Calu3 (cell line): ENCODE measurements around the gene ZNF367. TPM values are rescaled to one million over a fixed set of nuclear protein-coding genes. Genes with fewer than 3 reads are reported as not detected.

Source experiments
- BruUV-seq: library from RNA; stranded (reverse); fragments of 400-500 nt; replicated peaks from 2 replicates; lab custom pipeline; 2021; lab: Mats Ljungman, UMichigan
- CTCF ChIA-PET: fragments of 300-600 bp; sonication (Branson Sonifier 250); formaldehyde crosslinking; loops from one replicate; lab custom pipeline; 2022; ENCODE audit warnings: antibody characterized with exemption; lab: Charles Lee
- DNase-seq: peaks from one replicate; pipeline ENCODE4 v3.0.0; 2022
- H3K27ac Mint-ChIP-seq: one replicate; pipeline ENCODE4 v1.8.0; 2022; ENCODE audit warnings: mixed read lengths; ENCODE audit not compliant: unreplicated experiment
- H3K27me3 Mint-ChIP-seq: one replicate; pipeline ENCODE4 v1.8.0; 2022; ENCODE audit warnings: mixed read lengths; ENCODE audit not compliant: unreplicated experiment
- H3K36me3 Mint-ChIP-seq: one replicate; pipeline ENCODE4 v1.8.0; 2022; ENCODE audit warnings: mild to moderate bottlenecking, moderate library complexity, mixed read lengths; ENCODE audit not compliant: insufficient read depth, unreplicated experiment
- H3K4me1 Mint-ChIP-seq: one replicate; pipeline ENCODE4 v1.8.0; 2022; ENCODE audit warnings: mild to moderate bottlenecking, low read depth, mixed read lengths; ENCODE audit not compliant: unreplicated experiment
- H3K4me3 Mint-ChIP-seq: one replicate; pipeline ENCODE4 v1.8.0; 2022; ENCODE audit warnings: mild to moderate bottlenecking, low read depth, moderate library complexity, mixed read lengths; ENCODE audit not compliant: unreplicated experiment
- H3K9me3 Mint-ChIP-seq: one replicate; pipeline ENCODE4 v1.8.0; 2022; ENCODE audit warnings: low read depth, mixed read lengths; ENCODE audit not compliant: unreplicated experiment
- CTCF ChIP-seq: fragments of 200-600 bp; IDR thresholded peaks from one replicate; pipeline ENCODE4 v1.8.0; 2022; ENCODE audit warnings: antibody characterized with exemption; ENCODE audit not compliant: unreplicated experiment
- intact Hi-C: fragments of 100-400 bp; cut with micrococcal nuclease; formaldehyde crosslinking; loops from one replicate; pipeline ENCODE4 v1.10.0; 2022; ENCODE audit not compliant: unreplicated experiment
- total RNA-seq: library from RNA; stranded (reverse); gene quantifications from 2 replicates; pipeline ENCODE4 v1.2.3, GENCODE V29; 2022

The ZNF367 gene
- total RNA-seq, 1 experiment from 2014 or later = 9.6 TPM

GRCh38 chr9:96398582-96399324 lies 19.4 kb downstream of the ZNF367 start:
- Mint-ChIP-seq H3K9me3 (no peaks in the 10 kb centered on the region), H3K4me3 (no peak overlapping the region), H3K4me1 (peaks cover 11% of the 10 kb centered on the region), H3K27ac (no peak overlapping the region), H3K27me3 (no peaks in the 10 kb centered on the region), H3K36me3 (no peaks in the 10 kb centered on the region)
- no peak for DNase-seq
- TF ChIP-seq CTCF = no peak
- BruUV-seq = no TSS peak
- CTCF ChIA-PET = no interaction called here
- intact Hi-C loops = no loop called here

- Mint-ChIP-seq H3K27me3 (no peaks in the 10 kb centered on the region), H3K4me3 (no peak overlapping the region), H3K9me3 (no peaks in the 10 kb centered on the region), H3K27ac (no peak overlapping the region), H3K4me1 (peaks cover 11% of the 10 kb centered on the region), H3K36me3 (peaks cover 3% of the 10 kb centered on the region)
- BruUV-seq = no TSS peak
- no peak for TF ChIP-seq CTCF
- DNase-seq = no peak
- CTCF ChIA-PET = no interaction called here
- intact Hi-C loops = no loop called here
Observed at GRCh38 chr9:96395964-96396363, 22.2 kb downstream of the ZNF367 start.

DNA sequence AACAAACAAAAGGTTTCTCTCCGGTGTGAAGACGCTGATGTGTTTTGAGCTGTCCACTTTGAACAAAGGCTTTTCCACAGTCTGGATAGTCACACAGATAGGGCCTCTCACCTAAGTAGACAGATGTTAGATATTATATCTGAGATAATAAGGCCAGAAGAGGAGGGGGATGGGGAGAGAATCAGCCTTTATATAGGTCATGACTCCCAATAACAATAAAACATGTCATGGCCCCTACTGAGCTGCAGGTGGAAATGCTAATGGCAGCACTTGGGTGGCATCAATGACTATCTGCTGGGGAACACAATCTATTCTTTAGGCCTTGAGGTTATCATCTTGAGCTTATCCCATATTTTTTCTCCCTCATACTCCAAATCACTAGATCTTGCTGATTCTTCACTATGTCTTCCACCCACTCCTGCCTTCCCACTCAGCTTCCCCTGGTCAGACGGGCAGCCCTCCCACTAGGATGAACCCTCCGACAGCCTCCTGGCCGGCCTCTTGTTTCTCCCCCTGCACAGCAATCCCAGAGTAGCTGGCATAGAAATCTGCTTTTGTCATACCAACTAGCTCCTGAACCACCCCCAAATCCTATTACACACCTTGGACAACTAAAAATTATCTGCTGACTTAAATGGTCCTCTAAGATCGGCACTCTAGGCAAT lies 23.2 kb downstream of the ZNF367 start:
- intact Hi-C loops = no loop called here
- Mint-ChIP-seq H3K4me3 (no peak overlapping the region), H3K9me3 (no peaks in the 10 kb centered on the region), H3K27me3 (no peaks in the 10 kb centered on the region), H3K27ac (no peak overlapping the region), H3K4me1 (peaks cover 5% of the 10 kb centered on the region), H3K36me3 (peaks cover 12% of the 10 kb centered on the region)
- CTCF ChIA-PET = no interaction called here
- no TSS peak for BruUV-seq
- TF ChIP-seq CTCF = no peak
- no peak for DNase-seq

DNA sequence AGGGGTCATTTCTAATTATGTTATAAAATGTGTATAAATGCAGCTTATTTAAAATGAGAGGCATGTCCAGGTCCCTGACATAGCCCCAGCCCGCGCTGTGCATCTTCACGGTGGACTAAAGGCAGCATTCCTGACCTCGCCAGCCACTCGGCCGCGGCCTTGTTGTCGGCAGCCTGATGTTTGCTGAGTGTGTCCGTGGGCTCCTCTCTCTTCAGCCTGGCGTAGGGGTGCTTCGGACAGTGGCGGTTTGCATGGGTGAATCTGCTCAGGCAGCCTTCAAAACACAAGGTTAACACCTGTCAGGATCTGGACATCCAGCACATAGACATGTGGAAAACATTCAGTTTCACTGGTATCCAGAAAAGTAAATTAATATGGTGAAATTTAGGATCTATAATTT lies 25.9 kb downstream of the ZNF367 start:
- intact Hi-C loops = no loop called here
- CTCF ChIA-PET = no interaction called here
- H3K27me3 Mint-ChIP-seq = no peaks in the 10 kb centered on the region
- TF ChIP-seq CTCF = no peak
- BruUV-seq = no TSS peak
- no peak overlapping the region for H3K4me3 Mint-ChIP-seq
- no peak overlapping the region for H3K27ac Mint-ChIP-seq
- peaks cover 12% of the 10 kb centered on the region for H3K36me3 Mint-ChIP-seq
- no peaks in the 10 kb centered on the region for H3K4me1 Mint-ChIP-seq
- DNase-seq = no peak
- no peaks in the 10 kb centered on the region for H3K9me3 Mint-ChIP-seq
